Esophagus muscularis mucosa (tissue), 4 donors: ENCODE measurements around the gene PALM2AKAP2. TPM values are rescaled to one million over a fixed set of nuclear protein-coding genes. Genes with fewer than 3 reads are reported as not detected.

Experiments
- DNase-seq: peaks from one replicate; pipeline ENCODE4 v3.0.0-alpha.2; 2017; ENCODE audit errors: extremely low spot score
- H3K27ac ChIP-seq, 4 donors: fragments of 200-600 bp; sonication (generic); replicated peaks in 1 of 4; 1 replicate in 3 of 4; 2 replicates in 1 of 4; pipeline ENCODE4 v1.5.1; 2016 to 2019; ENCODE audit warnings: mild to moderate bottlenecking in 1 of 4
- H3K27me3 ChIP-seq, 4 donors: fragments of 200-600 bp; sonication (generic); one replicate each; pipeline versions ENCODE4 v1.5.1 to v1.6.0; 2016 to 2019
- H3K36me3 ChIP-seq, 4 donors: fragments of 200-600 bp; sonication (generic); one replicate each; pipeline ENCODE4 v1.5.1; 2016 to 2019
- H3K4me1 ChIP-seq, 4 donors: fragments of 200-600 bp; sonication (generic); one replicate each; pipeline ENCODE4 v1.5.1; 2016 to 2019
- H3K4me3 ChIP-seq, 4 donors: fragments of 200-600 bp; sonication (generic); 1 replicate in 2 of 4; 2 replicates in 2 of 4; pipeline ENCODE4 v1.5.1; 2016 to 2019; ENCODE audit warnings: mild to moderate bottlenecking in 4 of 4, moderate library complexity in 1 of 4
- H3K9me3 ChIP-seq, 4 donors: fragments of 200-600 bp; sonication (generic); 1 replicate in 3 of 4; 2 replicates in 1 of 4; pipeline ENCODE4 v1.5.1; 2016 to 2019
- CTCF ChIP-seq, 3 experiments: fragments of 200-600 bp in 2 of 3; fragments of 450-650 bp in 1 of 3; sonication (generic) in 2 of 3; IDR thresholded peaks; one replicate each; pipeline ENCODE4 v1.5.1; 2017 to 2019; ENCODE audit warnings: antibody characterized with exemption in 3 of 3, mild to moderate bottlenecking in 2 of 3, moderate library complexity in 1 of 3
- EP300 ChIP-seq: sonication (generic); formaldehyde crosslinking; IDR thresholded peaks from one replicate; pipeline ENCODE4 v1.6.1; 2017; ENCODE audit warnings: antibody characterized with exemption
- POLR2A ChIP-seq: fragments of 450-650 bp; IDR thresholded peaks from one replicate; pipeline ENCODE4 v1.6.1; 2017; ENCODE audit warnings: antibody characterized with exemption, moderate library complexity, mild to moderate bottlenecking, low read depth
- POLR2AphosphoS5 ChIP-seq, 2 donors: sonication (generic); formaldehyde crosslinking; IDR thresholded peaks; one replicate each; pipeline ENCODE4 v1.6.1; 2017; ENCODE audit warnings: antibody characterized with exemption in 2 of 2
- WGBS: methylation state at CpG from one replicate; pipeline ENCODE4 v1.1.5; 2018; 5-methylcytosine and 5-hydroxymethylcytosine counted together
- intact Hi-C: fragments of 100-400 bp; cut with DNase I; formaldehyde crosslinking; loops from one replicate; pipeline ENCODE4 v1.15.1; 2023
- total RNA-seq, 4 donors: library from RNA; depleted of rRNA; stranded (reverse); fragments of >200 nt; gene quantifications; one replicate each; pipeline versions ENCODE4 v1.1.0 to v1.2.1, GENCODE V29; 2016

PALM2AKAP2 gene
- total RNA-seq, 4 donors from 2014 or later: 2.3 to 8.1 (median 5.6) TPM

GRCh38 chr9:109767814-109768213, 12.2 kb upstream of the PALM2AKAP2 start:
- TF ChIP-seq POLR2A (no peak), EP300 (no peak), CTCF (IDR thresholded peaks at IDR 0.05) (no peak), POLR2AphosphoS5 (IDR thresholded peaks at IDR 0.05) (no peak)
- Histone ChIP-seq H3K4me1 (peaks cover 17 to 28% (median 26%) of the 10 kb centered on the region in 4 donors), H3K4me3 (no peak overlapping the region), H3K27ac (no peak overlapping the region), H3K9me3 (no peaks in the 10 kb centered on the region), H3K27me3 (no peaks in the 10 kb centered on the region), H3K36me3 (no peaks in the 10 kb centered on the region)
- WGBS: 55% methylated on average over 1 of the region's 1 CpG
- DNase-seq: no peak
- intact Hi-C loops: no loop called here

- H3K9me3 ChIP-seq: no peaks in the 10 kb centered on the region
- no peak for TF ChIP-seq POLR2A
- TF ChIP-seq EP300: no peak
- TF ChIP-seq CTCF (IDR thresholded peaks at IDR 0.05): no peak
- no peak for TF ChIP-seq POLR2AphosphoS5 (IDR thresholded peaks at IDR 0.05)
- DNase-seq: no peak
- no peaks in the 10 kb centered on the region for H3K36me3 ChIP-seq
- H3K4me1 ChIP-seq: peaks cover 17 to 28% (median 26%) of the 10 kb centered on the region in 4 donors
- no peak overlapping the region for H3K27ac ChIP-seq
- 26% methylated on average over 2 of the region's 2 CpGs for WGBS
- H3K4me3 ChIP-seq: no peak overlapping the region
- intact Hi-C loops: no loop called here
- no peaks in the 10 kb centered on the region for H3K27me3 ChIP-seq
These were observed 10.7 kb upstream of the PALM2AKAP2 start for GRCh38 chr9:109769250-109769649.

GRCh38 chr9:109770101-109770500, 9.9 kb upstream of the PALM2AKAP2 start:
- no peak for DNase-seq
- no peak overlapping the region for H3K4me3 ChIP-seq
- 100% methylated on average over 1 of the region's 1 CpG for WGBS
- H3K27me3 ChIP-seq: no peaks in the 10 kb centered on the region
- intact Hi-C loops: no loop called here
- no peaks in the 10 kb centered on the region for H3K9me3 ChIP-seq
- no peak overlapping the region for H3K27ac ChIP-seq
- peaks cover 17 to 28% (median 26%) of the 10 kb centered on the region in 4 donors for H3K4me1 ChIP-seq
- no peak for TF ChIP-seq CTCF (IDR thresholded peaks at IDR 0.05)
- TF ChIP-seq POLR2AphosphoS5 (IDR thresholded peaks at IDR 0.05): no peak
- TF ChIP-seq POLR2A: no peak
- TF ChIP-seq EP300: no peak
- no peaks in the 10 kb centered on the region for H3K36me3 ChIP-seq

- TF ChIP-seq POLR2A (no peak), EP300 (no peak), CTCF (IDR thresholded peaks at IDR 0.05) (no peak), POLR2AphosphoS5 (IDR thresholded peaks at IDR 0.05) (no peak)
- no peak overlapping the region for H3K4me3 ChIP-seq
- DNase-seq: no peak
- peaks cover 17 to 28% (median 26%) of the 10 kb centered on the region in 4 donors for H3K4me1 ChIP-seq
- no peaks in the 10 kb centered on the region for H3K36me3 ChIP-seq
- no peaks in the 10 kb centered on the region for H3K9me3 ChIP-seq
- WGBS: 40% methylated on average over 2 of the region's 2 CpGs
- no peaks in the 10 kb centered on the region for H3K27me3 ChIP-seq
- intact Hi-C loops: no loop called here
- no peak overlapping the region for H3K27ac ChIP-seq
These were observed 8.9 kb upstream of the PALM2AKAP2 start for GRCh38 chr9:109771087-109771486.
